NCI-H1092 treated with DMSO at 0.1 percent for 48 hours (cell line): ENCODE results near the gene TRAPPC2.
"Not testable (repeated sequence)": the region's sequence is repeated elsewhere in the genome, so short reads cannot be mapped to it uniquely, and the experiment has no call there.

Experiments
- DNase-seq: peaks from one replicate; lab custom pipeline; 2025; lab: John Stamatoyannopoulos, UW

TRAPPC2 gene

DNA sequence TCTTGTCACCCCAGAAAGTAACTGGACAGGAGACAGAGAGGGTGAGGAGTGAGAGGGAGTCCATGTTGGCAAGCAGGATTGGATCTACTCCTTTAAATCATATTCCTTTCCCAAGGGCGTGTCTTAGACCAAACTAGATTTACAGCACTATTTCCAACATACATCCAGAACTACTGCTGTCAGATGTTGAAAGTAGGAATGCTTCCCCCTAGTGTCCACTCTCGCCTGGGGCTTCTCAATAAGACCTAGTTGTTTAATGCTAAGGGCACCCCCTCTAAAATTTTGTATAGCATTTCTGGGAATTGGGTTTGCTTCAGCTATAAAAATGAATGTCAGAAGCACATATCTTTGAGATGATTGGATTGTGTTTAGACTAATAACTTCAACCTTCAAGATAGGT, 13.4 kb upstream of the TRAPPC2 start:
- DNase-seq, result peak; percentile 14

DNA sequence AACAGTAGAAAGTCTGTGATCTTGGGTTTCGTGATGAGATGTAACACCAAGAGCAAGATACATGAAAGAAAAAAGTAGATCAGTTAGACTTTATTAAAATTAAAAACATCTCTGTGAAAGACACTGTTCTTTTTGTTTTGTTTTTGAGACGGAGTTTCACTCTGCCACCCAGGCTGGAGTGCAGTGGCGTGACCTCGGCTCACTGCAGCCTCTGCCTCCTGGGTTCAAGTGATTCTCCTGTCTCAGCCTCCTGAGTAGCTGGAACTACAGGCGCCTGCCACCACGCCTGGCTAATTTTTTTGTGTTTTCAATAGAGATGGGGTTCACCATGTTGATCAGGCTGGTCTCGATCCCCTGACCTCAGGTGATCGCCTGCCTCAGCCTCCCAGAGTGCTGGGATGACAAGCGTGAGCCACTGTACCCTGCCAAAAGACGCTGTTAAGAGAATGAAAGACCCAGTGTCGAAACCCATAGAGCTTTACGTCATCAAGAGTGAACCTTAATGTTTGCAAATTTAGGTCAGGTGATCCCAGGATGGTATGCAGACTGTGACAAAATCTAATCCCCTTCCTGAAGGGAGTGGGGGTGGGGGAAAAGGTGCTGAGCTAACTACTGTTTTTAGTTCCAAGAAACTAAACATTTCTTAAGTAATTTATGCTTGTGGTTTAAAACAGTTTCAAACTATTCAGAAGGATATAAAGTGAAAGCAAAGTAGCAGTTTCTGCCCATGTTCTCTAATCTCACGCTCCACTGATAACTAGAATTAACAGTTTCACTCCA, 8.2 kb upstream of the TRAPPC2 start:
- DNase-seq, result no peak

DNA sequence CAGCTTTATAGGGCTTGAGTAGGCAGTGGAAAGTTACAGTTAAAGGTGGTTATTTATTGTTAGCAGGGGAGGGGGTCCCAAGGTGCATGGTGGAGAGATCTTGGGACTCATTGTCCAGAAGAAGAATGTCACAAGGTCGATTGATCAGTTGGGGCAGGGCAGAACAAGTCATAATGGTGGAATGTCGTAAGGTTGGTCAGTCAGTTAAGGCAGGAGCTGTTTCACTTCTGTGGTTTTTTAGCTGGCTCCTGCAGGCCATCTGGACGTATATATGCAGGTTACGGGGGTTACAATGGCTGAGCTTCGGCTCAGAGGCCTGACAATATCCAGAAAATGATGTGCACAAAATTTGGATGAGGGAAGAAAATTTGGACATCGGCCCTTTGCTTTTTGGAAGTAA, 7.3 kb upstream of the TRAPPC2 start:
- DNase-seq, result no peak

DNA sequence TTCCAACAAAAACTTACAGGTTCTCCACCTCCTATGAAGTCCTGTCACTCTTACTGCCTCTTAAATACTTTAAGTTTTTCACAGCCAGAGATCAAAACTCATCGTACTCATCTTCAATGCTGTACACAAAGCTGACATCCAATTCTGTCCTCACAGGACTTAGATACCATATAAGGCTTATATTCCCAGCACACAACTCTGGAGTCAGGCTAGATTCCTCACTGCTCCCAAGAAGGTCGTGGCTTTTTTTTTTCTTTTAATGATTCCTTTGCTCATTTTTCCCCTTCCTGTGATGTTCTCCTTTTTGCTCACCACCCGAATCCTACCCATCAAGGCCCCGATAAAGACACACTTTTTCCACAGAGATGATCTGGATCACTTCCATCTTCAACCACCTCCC, 914 bp downstream of the TRAPPC2 start:
- DNase-seq, result no peak

DNA sequence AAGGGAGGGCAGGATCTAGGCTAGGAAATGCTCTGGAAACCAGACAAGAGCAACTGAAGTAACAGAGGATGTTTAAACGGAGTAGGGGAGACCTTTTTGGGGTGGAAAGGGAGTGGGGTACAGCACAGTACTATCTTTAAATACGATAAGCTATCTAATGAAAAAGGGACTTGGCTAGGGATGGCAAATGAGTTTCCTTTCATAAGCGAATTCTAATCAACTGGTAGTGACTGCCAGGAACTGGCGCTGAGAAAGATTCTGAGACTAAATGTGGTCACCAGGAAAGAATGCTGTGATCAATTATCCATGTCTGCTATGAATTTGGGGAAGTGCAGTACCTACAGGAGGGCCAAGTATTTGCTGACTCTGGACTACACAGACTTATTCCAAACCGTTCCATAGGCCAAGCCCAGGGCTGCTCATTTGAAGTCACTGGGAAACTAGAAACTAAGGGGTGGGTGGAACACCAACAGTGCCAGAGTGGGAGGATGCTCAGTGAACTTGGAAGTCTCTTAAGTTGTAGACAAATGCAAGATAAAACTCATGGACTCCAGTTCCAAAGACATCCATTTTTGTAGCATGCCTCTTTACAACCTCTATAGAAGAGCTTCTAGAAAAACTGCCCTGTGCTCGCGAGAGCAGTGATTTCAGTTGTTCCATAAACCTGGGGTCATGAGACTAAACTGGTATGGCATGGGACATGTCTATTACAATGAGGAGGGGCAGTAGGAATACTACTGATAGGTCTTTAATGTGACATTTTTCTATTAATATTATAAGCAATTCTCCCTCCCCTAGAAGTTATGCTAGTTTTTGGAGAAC, 2.0 kb downstream of the TRAPPC2 start:
- DNase-seq, result no peak

DNA sequence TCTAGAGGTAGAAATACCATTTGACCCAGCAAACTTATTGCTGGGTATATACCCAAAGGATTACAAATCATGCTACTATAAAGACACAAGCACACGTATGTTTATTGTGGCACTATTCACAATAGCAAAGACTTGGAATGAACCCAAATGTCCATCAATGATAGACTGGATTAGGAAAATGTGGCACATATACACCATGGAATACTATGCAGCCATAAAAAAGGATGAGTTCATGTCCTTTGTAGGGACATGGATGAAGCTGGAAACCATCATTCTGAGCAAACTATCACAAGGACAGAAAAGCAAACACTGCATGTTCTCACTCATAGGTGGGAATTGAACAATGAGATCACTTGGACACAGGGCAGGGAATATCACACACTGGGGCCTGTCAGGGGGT, 3.9 kb downstream of the TRAPPC2 start:
- not testable (repeated sequence) for DNase-seq

DNA sequence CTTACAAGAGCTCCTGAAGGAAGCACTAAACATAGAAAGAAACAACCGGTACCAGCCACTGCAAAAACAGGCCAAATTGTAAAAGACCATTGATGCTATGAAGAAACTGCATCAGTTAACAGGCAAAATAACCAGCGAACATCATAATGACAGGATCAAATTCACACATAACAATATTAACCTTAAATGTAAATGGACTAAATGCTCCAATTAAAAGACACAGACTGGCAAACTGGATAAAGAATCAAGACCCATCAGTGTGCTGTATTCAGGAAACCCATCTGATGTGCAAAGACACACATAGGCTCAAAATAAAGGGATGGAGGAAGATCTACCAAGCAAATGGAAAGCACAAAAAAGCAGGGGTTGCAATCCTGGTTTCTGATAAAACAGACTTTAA, 7.8 kb downstream of the TRAPPC2 start:
- not testable (repeated sequence) for DNase-seq

DNA sequence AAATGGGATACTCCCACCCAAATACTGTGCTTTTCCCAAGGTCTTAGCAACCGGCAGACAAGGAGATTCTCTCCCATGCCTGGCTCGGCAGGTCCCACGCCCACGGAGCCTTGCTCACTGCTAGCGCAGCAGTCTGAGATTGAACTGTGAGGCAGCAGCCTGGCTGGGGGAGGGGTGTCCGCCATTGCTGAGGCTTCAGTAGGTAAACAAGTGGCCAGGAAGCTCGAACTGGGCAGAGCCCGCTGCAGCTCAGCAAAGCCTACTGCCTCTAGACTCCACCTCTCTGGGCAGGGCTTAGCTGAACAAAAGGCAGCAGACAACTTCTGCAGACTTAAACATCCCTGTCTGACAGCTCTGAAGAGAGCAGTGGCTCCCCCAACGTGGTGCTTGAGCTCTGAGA, 9.5 kb downstream of the TRAPPC2 start:
- DNase-seq, result not testable (repeated sequence)

DNA sequence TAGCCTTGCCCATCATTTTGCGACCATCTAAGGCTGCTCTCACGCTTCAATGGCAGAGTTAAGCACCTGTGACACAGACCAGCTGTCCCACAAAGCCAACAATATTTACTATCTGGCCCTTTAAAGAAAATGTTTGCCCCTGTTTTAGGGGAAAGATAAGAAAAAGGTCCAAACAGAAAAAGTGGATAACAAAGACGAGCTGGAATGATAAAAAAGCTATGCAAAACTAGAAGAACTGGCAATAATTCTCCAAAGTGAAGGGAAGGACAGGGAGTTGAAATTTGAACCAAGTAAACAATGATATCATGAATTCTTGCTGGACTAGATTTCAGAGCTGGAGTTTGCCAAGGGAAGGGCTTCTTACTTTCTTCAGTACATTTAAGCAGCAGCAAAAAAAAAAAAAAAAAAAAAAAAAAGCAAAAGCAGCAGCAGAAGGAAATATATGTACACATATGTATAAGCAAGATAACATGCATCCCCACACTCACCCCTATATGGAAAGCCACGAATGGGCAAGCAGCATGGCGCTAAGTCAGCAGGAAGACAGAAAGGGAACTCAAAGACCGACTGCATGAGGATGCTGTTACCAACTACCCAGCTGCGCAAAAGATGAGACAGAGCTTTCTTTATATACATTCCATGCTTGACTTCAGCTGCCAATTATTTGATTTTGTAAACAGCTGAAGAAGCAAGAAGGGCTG, 12.5 kb downstream of the TRAPPC2 start:
- DNase-seq, result peak; percentile 38

DNA sequence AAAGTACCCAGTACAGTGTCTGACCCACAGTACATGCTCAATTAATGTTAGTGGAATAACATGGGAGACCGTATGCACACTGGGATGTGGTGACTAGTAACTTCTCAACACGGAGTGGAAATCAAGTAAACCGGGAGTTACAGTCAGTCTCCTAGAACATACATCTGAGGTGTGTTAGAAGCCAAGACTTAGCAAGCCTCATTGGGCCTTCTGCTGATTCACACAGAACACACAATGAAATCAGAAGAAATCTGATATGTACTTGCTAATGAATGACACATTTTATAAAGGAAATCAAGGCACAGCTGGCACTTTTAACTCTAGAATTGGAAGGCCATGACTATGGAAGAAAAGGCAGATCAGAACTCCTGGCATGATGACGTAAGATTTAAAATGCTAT, 13.0 kb downstream of the TRAPPC2 start:
- DNase-seq, result peak; percentile 38

DNA sequence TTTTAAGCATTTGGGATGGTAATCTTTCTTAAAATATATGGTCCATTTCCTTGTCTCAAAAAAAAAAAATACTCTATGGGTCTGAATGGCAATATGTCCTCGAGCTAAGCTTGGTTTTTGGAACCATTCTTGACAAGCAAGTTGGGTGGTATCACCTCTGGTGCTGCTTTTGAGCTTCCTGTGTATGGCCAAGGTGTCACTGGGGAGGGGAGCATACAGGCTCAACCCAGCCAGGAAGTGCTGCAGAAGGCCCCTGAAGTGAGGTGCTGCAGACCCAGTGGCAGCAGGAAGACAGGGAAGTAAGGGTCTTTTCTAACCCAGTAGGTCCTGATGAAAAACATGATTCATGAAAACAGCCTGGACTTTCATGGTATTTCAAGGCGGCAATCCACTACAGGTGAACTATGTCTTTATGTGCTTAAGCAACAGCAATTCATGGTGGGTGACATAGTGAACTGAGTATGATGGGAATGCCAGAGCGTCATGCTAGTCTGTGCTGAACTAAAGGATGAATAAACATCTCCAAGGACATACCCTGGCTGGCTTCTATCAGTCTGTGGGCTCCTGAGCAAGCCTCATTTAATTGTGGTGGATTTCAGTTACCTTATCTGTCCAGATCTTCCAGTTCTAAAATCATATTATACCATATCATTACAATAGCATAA, 15.1 kb downstream of the TRAPPC2 start:
- DNase-seq, result no peak

DNA sequence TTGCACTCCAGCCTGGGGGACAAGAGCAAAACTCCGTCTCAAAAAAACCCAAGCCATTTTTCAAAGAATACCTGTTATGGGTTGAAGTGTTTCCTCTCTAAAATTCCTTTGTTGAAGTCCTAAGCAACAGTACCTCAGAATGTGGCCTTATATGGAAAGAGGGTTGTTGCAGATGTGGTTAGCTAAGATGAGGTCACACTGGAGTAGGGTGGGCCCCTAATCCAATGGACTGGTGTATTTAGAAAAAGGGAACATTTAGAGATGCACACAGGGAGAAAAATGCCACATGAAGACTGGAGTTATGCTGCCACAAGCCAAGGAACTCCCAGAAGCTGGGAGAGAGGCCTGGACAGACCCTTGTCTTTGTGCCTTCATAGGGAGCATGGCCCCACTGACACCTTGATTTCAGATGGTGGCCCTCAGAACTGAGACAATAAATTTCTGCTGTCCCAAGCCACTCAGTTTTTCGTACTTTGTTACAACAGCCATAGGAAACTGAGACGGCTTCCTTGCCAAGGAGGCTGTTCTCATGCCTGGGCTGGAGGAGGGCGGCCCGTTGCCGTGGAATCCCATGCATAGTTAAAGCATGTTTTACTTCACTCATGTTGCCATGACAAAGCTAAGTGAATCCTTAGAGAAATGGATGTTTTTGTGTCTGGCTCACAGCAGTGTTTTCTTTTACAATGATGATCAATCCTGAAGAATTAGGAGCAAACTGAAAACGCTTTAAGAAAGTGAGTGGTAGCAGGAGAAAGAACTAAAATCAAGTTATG, 16.5 kb downstream of the TRAPPC2 start:
- DNase-seq, result no peak

DNA sequence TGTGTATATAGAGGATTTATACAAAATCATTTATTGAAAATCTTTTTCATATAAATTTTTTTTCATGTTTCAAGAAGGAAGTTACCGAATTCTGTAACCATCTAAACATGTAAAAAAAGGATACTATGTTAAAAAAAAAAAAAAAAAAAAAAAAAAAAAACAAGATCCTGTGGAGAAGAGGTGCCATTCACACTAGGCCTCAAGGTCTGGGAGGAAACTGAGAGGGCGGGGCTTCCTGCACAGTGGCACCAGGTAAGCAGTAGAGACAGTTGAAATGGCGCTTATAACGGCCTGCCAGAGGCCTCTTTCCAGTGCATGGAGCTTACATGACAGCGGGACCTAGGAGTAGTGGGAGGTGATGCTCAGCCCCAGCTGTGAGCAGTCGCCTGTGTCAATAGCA, 17.5 kb downstream of the TRAPPC2 start:
- DNase-seq, result no peak

DNA sequence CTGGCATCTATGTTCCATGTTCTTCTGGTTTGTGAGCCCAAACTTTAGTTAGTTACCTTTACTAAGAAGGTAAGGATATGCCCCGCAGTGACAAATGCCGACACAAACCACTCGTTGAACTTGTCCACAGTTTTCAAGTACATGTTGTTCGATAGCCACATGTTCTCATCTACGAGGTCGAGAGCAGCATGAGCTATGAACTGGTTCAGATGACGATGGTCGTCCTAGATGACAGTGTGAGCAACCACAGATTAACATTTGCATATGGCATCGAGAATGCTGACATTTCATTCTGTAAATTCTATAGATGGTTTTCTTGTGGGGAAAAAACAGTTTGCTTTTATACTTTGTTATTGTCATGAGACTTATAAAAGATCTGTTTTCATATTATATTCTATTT, 18.0 kb downstream of the TRAPPC2 start:
- no peak for DNase-seq

DNA sequence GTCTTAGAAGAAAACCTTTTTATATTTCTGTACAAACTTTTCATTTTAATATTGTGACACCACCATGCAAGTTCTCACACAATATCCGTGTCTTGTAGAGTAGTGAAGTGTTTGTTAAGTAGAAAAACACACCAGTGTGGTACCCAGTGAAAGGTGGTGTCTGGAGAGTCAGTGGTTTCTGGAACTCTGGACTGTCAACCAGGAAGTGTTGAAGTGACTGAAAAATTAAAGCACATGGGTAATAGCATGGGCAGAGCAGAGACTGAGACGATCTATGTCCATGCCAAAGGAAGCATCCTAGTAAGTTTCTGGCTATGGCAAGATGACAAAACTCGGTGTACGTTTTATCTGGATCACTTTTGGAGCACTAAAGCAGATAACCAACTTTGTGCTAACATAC, 23.3 kb downstream of the TRAPPC2 start:
- no peak for DNase-seq

DNA sequence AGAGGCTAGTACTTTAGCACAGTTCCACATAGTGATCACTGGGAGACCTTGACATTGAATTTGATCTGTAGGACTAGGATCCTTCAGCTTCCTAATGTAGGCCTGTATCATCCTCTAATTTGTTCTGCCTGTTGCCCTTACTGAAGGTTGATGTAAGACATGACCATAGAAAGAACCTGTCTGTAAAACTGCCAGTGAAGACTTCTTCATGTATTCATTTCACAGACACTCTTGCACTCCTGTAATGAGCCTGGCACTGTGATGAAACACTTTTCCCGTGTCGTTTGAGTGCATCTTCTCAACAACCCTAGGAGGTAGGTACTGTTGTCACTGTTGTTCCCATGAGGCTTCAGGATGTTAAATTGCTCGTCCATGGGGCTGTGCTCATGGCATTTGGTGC, 30.8 kb downstream of the TRAPPC2 start:
- DNase-seq, result no peak

DNA sequence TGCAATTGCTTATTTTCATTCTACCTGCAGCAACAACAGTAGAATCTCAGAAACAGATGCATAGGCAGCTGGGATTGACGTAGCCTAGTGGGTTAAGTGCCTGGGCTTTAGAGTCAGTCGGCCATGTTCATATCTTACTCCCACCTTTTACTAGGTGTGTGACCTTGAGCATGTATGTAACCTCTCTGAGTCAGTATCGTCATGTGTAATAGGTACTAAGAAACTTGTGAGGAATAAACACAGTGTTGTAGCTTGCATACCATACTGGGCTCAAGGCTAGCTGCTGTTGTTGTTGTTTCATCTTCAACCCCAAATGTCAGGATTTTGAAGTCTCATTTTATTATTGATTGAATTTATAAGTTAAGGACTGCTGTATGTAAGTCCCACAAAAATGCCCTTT, 31.3 kb downstream of the TRAPPC2 start:
- DNase-seq, result no peak

DNA sequence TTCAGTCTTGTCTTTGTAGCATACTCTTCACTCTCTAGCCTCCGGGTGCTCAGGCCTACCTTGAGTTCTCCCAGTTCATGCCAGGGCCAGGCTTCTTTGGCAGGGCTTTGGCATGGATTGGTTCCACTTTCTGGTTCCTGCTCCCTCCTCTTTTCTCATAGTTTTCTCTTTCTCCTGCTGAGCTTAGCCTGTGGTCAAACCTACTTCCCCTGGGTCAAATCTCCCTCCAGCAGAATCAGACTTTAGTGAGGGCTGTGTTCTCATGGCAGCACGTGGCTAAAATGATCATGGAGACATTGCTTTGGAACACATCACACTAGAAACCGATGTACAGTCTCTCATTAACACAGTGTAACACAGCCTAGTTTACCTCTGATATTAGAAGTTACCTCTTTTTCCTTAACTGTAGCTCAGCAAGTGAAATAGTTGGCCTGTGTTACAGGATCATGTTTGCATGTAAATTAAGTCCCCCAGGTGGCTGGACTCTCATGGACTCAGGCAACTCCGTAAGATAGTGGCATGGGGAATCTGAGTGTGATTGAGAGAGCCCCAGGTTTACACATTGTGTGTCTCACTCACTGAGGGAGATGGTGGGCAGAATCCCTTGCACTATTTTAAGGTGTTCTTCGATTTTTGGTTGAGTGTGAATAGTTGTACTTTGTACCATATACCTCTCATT, 32.2 kb downstream of the TRAPPC2 start:
- DNase-seq, result no peak

DNA sequence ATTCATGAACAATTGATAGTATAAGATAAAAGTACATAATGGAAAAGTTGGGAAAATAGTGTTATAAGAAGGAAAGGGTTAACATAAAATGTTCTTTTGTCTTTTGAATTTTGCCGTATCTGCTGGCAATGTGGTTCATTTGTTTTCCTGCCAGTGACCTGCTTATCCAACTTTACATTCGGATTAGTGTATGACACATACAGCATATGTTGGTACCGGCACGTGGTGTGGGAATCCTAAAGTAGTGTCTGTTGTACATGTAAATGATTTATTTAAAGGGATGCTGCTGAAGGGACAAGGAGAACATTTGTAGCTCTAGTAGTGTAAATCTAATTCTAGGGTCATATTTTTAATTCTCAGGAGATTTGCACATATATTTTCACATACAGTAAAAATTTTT, 34.0 kb downstream of the TRAPPC2 start:
- no peak for DNase-seq

DNA sequence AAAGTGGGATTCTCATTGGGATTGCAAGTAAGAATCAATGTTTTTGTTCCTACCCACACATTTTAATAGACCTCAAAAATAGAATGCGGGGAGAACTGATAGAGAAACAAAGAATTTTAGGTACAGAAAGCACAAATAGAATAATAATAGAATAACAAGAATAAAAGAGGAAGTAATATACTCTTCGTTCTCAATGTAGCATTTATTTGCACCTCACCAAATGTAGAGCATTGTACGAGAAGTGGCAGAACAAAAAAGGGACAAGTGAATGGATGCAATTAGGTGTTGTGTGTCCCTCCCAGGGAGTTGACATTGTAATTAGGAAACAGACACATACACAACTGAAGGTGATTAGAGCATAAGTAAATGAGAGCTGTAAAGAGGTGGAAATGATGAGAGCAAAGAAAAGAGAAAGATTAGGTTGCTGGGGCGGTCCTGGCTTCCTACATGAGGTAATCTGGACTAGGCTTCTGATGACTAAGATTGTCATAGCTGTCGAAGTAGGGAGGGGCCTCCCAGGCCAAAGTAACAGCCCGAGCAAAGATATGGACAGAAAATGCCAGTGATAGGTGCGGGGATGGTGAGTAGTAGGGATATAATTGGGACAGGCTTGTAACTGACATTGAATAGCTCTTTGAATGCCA, 35.1 kb downstream of the TRAPPC2 start:
- no peak for DNase-seq
